Measurements from ENCODE around the gene MAP4K3.

MAP4K3 gene

GRCh38 chr2:39466311-39466710 lies 29.2 kb upstream of the MAP4K3 start:
- no peak for TF ChIP-seq CTCF (IDR thresholded peaks at IDR 0.05; ENCODE audit: insufficient read depth, missing control alignments)
- FAIRE-seq (no peak), DNase-seq (ENCODE audit: insufficient read length, low spot score) (no peak)

- no peak for FAIRE-seq
- TF ChIP-seq CTCF (IDR thresholded peaks at IDR 0.05; ENCODE audit: insufficient read depth, missing control alignments) = no peak
- no peak for DNase-seq (ENCODE audit: insufficient read length, low spot score)
These were observed 27.8 kb upstream of the MAP4K3 start for GRCh38 chr2:39464864-39465263.

GRCh38 chr2:39455826-39456225 lies 18.7 kb upstream of the MAP4K3 start:
- no peak for TF ChIP-seq CTCF (IDR thresholded peaks at IDR 0.05; ENCODE audit: insufficient read depth, missing control alignments)
- DNase-seq (ENCODE audit: insufficient read length, low spot score) (no peak), FAIRE-seq (no peak)

GRCh38 chr2:39452396-39452795 lies 15.3 kb upstream of the MAP4K3 start:
- FAIRE-seq (no peak), DNase-seq (ENCODE audit: insufficient read length, low spot score) (no peak)
- TF ChIP-seq CTCF (IDR thresholded peaks at IDR 0.05; ENCODE audit: insufficient read depth, missing control alignments) = no peak

GRCh38 chr2:39451954-39452353 lies 14.9 kb upstream of the MAP4K3 start:
- DNase-seq (ENCODE audit: insufficient read length, low spot score) (no peak), FAIRE-seq (no peak)
- TF ChIP-seq CTCF (IDR thresholded peaks at IDR 0.05; ENCODE audit: insufficient read depth, missing control alignments) = no peak

- TF ChIP-seq CTCF (IDR thresholded peaks at IDR 0.05; ENCODE audit: insufficient read depth, missing control alignments) = no peak
- DNase-seq (ENCODE audit: insufficient read length, low spot score) (no peak), FAIRE-seq (no peak)
These were observed 11.1 kb upstream of the MAP4K3 start for GRCh38 chr2:39448169-39448502.

- DNase-seq (ENCODE audit: insufficient read length, low spot score) (no peak), FAIRE-seq (no peak)
- TF ChIP-seq CTCF (IDR thresholded peaks at IDR 0.05; ENCODE audit: insufficient read depth, missing control alignments) = no peak
These were observed 10.4 kb upstream of the MAP4K3 start for GRCh38 chr2:39447266-39448168.

Measured in D721Med (cell line).